ENCODE data around the gene PRKAG1. TPM values are rescaled to one million over a fixed set of nuclear protein-coding genes. Genes with fewer than 3 reads are reported as not detected.

Gene PRKAG1
- total RNA-seq, 4 donors from 2014 or later: 40.0 to 61.4 (median 49.6) TPM

DNA sequence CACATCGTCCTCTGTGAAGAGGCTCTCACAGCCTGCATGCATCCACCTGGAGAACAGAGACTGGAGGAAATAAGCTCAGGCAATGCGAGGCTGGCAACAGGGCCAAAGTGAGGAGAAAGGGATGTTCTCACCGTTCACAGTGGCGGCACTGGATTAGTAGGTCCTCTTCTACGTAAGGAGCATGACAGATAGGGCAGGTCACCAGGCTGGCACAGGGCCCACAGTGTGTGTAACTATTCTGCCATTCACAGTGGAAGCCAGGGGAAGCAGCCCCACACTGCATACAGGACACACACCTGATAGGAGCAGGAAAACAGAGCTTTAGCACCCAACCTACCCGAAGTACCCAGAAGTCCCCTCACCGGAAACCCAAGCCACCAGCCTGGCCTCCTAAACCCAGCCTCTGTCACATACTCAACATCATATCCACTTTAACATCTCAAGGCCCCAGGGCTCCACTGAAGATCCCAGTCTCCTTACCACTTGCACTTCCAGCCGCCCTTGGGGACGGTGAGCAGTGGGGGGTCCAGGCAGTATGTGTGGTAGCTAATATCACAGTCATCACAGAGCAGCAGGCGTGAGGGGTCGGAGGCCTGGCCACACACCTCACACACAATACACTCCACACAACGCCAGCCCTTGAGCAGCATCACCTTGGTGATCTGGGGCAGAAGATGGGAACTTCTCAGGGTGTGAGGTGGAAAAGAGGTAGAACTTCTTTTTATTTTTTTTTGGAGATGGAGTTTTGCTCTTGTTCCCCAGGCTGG, 27.7 kb upstream of the PRKAG1 start:
- TF ChIP-seq EP300 (IDR thresholded peaks at IDR 0.05) (no peak), POLR2AphosphoS5 (IDR thresholded peaks at IDR 0.05) (no peak), POLR2A (IDR thresholded peaks at IDR 0.05) (no peak)
- TF ChIP-seq, protein P1, sequence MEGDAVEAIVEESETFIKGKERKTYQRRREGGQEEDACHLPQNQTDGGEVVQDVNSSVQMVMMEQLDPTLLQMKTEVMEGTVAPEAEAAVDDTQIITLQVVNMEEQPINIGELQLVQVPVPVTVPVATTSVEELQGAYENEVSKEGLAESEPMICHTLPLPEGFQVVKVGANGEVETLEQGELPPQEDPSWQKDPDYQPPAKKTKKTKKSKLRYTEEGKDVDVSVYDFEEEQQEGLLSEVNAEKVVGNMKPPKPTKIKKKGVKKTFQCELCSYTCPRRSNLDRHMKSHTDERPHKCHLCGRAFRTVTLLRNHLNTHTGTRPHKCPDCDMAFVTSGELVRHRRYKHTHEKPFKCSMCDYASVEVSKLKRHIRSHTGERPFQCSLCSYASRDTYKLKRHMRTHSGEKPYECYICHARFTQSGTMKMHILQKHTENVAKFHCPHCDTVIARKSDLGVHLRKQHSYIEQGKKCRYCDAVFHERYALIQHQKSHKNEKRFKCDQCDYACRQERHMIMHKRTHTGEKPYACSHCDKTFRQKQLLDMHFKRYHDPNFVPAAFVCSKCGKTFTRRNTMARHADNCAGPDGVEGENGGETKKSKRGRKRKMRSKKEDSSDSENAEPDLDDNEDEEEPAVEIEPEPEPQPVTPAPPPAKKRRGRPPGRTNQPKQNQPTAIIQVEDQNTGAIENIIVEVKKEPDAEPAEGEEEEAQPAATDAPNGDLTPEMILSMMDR (IDR thresholded peaks at IDR 0.05): no peak
- no peak overlapping the region for H3K4me3 ChIP-seq
- no peaks in the 10 kb centered on the region for H3K27me3 ChIP-seq
- H3K9me3 ChIP-seq: no peaks in the 10 kb centered on the region
- H3K4me1 ChIP-seq: no peaks in the 10 kb centered on the region
- peaks cover 98% of the 10 kb centered on the region for H3K36me3 ChIP-seq
- no peak overlapping the region for H3K27ac ChIP-seq
- no peak for DNase-seq (ENCODE audit: low spot score in 2 of 2)
- WGBS: 91% methylated on average over 12 of the region's 12 CpGs

DNA sequence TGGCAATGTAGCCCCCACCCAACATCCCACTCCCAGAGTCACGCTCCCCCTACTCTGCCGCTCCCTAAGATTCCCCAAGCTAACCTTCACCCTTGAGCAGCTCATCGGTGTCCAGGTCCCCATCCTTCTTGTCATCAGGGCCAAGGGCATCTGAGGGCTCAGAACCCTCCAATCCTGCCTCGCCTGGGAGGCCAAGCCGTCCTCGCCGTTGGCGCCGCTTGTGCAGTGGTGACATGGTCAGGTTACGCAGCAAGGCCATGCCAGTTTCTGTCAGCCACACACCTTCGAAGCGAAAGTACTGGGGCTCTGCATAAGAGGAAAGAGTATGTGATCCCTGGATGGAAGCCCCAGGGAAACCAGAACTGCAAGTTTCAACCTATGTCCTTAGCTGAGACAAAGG, 26.1 kb upstream of the PRKAG1 start:
- no peak overlapping the region for H3K27ac ChIP-seq
- TF ChIP-seq POLR2A (IDR thresholded peaks at IDR 0.05): no peak
- no peak for TF ChIP-seq EP300 (IDR thresholded peaks at IDR 0.05)
- no peak for TF ChIP-seq POLR2AphosphoS5 (IDR thresholded peaks at IDR 0.05)
- H3K4me3 ChIP-seq: no peak overlapping the region
- WGBS: 98% methylated on average over 11 of the region's 12 CpGs
- no peak for DNase-seq (ENCODE audit: low spot score in 2 of 2)
- peaks cover 98% of the 10 kb centered on the region for H3K36me3 ChIP-seq
- H3K9me3 ChIP-seq: no peaks in the 10 kb centered on the region
- no peaks in the 10 kb centered on the region for H3K27me3 ChIP-seq
- no peaks in the 10 kb centered on the region for H3K4me1 ChIP-seq

DNA sequence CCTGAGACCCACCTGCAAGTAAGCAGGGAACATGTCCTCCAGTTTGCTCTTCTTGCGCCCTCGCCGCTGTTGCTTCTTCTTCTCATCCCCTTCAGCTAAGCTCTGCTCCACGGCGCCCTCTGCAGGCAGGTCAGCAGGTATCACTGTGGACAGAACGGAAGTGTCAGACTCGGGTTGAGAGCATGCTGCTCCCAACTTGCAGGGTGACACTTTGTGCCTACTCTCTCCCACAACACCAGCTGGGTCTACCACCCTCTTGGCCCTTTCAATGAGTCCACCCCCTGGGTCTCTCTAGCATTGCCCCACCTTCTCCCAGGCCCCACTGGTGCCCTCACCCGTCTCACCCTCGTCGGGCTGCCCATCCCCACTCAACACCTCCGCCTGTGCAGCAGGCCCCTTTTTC, 25.3 kb upstream of the PRKAG1 start:
- Histone ChIP-seq H3K27me3 (no peaks in the 10 kb centered on the region), H3K4me3 (no peak overlapping the region), H3K36me3 (peaks cover 98% of the 10 kb centered on the region), H3K9me3 (no peaks in the 10 kb centered on the region), H3K4me1 (no peaks in the 10 kb centered on the region), H3K27ac (no peak overlapping the region)
- 54% methylated on average over 11 of the region's 11 CpGs for WGBS
- DNase-seq (ENCODE audit: low spot score in 2 of 2): peak in 1 of 2 donors; percentile 83
- TF ChIP-seq, protein P1 (IDR thresholded peaks at IDR 0.05): peak; percentile 20 to 69
- TF ChIP-seq POLR2AphosphoS5 (IDR thresholded peaks at IDR 0.05) (no peak), POLR2A (IDR thresholded peaks at IDR 0.05) (no peak), EP300 (IDR thresholded peaks at IDR 0.05) (no peak)

DNA sequence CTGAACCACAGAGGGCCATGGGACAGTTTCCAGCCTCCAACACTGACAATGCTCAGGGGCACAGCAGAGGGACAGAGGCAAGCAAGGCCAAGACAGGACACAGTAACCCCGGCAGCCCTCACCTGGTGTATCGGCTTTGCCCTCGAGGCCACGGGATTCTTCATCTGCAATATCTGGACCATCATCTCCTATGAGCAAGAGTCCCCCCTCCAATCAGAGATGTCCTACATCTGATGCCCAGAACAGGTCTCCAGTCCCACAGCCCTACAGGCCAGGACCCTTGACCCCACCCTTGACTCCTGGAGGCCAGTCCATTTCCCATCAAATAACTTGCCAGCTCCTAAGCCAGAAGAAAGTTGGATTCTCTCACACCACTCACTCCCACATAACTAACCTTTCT, 24.7 kb upstream of the PRKAG1 start:
- H3K9me3 ChIP-seq: no peaks in the 10 kb centered on the region
- no peaks in the 10 kb centered on the region for H3K4me1 ChIP-seq
- peaks cover 98% of the 10 kb centered on the region for H3K36me3 ChIP-seq
- WGBS: 85% methylated on average over 4 of the region's 4 CpGs
- no peak overlapping the region for H3K4me3 ChIP-seq
- no peak for DNase-seq (ENCODE audit: low spot score in 2 of 2)
- TF ChIP-seq POLR2A (IDR thresholded peaks at IDR 0.05): no peak
- H3K27ac ChIP-seq: no peak overlapping the region
- no peaks in the 10 kb centered on the region for H3K27me3 ChIP-seq

DNA sequence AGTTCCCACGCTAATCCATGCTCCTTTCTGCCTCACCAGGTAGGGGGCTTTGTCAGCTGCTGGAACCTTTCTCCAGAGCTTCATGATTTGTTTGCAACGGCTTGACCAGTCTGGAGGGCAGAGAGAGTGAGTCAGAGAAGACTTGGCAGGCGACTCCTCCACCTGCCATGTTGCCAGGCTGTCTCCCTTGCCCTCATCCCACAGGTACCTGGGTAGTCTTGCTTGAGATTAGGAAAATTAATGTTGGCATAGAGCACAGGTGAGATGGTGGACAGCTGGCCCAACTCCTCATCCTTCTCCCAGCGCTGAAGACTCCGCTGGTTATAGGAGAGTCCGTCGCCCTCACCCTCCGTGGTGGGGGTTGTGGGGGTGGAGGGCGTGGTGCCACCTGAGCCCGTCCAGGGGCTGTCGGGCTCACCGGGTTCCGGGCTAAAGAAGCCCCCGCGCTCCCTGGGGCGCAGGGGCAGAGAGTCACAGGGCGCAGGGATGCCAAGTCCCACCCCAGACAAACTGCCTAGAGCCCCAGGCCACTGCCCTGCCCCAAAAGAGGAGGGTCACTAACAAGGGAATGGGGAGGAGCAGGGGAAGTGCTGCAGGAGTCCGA, 23.4 kb upstream of the PRKAG1 start:
- Histone ChIP-seq H3K4me1 (no peaks in the 10 kb centered on the region), H3K4me3 (no peak overlapping the region), H3K27me3 (no peaks in the 10 kb centered on the region), H3K27ac (no peak overlapping the region), H3K9me3 (no peaks in the 10 kb centered on the region), H3K36me3 (peaks cover 100% of the 10 kb centered on the region)
- WGBS: 73% methylated on average over 10 of the region's 18 CpGs
- no peak for DNase-seq (ENCODE audit: low spot score in 2 of 2)
- no peak for TF ChIP-seq EP300 (IDR thresholded peaks at IDR 0.05)
- TF ChIP-seq POLR2AphosphoS5 (IDR thresholded peaks at IDR 0.05): no peak
- TF ChIP-seq POLR2A (IDR thresholded peaks at IDR 0.05): no peak
- TF ChIP-seq, protein P1 (IDR thresholded peaks at IDR 0.05): no peak

DNA sequence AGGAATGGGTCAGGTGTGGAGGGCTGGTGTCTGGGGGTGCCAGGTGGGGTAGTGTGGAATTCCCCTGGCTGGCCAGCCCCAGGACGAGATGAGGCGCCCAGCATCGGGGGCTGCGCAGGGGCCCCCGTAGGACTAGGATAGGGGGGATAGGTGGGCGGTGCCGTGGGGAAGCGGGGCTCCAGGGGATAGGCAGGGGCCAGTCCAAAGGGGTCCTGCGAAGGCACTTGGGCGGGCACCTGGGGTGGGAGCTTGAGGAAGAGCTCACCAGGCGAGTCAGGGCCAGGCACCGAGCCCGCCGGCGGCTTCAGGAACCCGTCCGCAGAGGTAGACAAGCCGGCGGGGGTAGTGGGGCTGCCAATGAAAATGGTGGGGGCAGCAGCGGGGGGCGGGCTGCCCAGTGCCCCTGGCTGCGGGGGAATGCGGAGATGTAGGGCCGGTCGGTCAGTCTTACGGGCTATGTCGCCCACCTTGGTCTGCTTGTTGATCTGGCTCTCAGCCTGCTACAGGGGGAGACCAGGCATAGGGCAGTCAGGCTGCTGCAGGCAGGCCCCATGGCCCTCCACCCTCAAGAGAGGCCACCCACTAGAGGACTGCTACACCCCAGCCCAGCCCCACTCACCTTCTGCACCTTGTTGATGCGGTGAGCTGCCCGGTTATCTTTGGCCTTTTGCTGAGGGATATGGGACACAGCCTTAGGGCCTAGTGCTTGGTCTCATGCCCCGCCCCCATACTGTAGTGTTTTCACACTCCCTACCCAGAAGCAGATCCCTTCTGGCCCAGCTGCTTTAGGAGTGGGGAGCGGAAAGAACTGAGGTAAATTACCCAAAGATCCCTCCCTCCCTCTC, 22.7 kb upstream of the PRKAG1 start:
- H3K4me1 ChIP-seq: no peaks in the 10 kb centered on the region
- TF ChIP-seq EP300 (IDR thresholded peaks at IDR 0.05): no peak
- no peak for TF ChIP-seq POLR2A (IDR thresholded peaks at IDR 0.05)
- TF ChIP-seq, protein P1 (IDR thresholded peaks at IDR 0.05): no peak
- no peak for TF ChIP-seq POLR2AphosphoS5 (IDR thresholded peaks at IDR 0.05)
- H3K27ac ChIP-seq: no peak overlapping the region
- H3K27me3 ChIP-seq: no peaks in the 10 kb centered on the region
- no peaks in the 10 kb centered on the region for H3K9me3 ChIP-seq
- DNase-seq (ENCODE audit: low spot score in 2 of 2): no peak
- peaks cover 99% of the 10 kb centered on the region for H3K36me3 ChIP-seq
- H3K4me3 ChIP-seq: no peak overlapping the region
- 85% methylated on average over 22 of the region's 31 CpGs for WGBS
